GM21619 (cell line): ENCODE results near the gene CCT6B.
A peak's percentile ranks its signal among the peaks of the same experiment; 100 is the strongest.
"Not testable (repeated sequence)": the region's sequence is repeated elsewhere in the genome, so short reads cannot be mapped to it uniquely, and the experiment has no call there.

ENCODE experiments used
- ATAC-seq: cut with Tn5 transposase; IDR thresholded peaks from one replicate; pipeline ENCODE4 v1.9.1; 2021; ENCODE audit not compliant: unreplicated experiment

The CCT6B gene

DNA sequence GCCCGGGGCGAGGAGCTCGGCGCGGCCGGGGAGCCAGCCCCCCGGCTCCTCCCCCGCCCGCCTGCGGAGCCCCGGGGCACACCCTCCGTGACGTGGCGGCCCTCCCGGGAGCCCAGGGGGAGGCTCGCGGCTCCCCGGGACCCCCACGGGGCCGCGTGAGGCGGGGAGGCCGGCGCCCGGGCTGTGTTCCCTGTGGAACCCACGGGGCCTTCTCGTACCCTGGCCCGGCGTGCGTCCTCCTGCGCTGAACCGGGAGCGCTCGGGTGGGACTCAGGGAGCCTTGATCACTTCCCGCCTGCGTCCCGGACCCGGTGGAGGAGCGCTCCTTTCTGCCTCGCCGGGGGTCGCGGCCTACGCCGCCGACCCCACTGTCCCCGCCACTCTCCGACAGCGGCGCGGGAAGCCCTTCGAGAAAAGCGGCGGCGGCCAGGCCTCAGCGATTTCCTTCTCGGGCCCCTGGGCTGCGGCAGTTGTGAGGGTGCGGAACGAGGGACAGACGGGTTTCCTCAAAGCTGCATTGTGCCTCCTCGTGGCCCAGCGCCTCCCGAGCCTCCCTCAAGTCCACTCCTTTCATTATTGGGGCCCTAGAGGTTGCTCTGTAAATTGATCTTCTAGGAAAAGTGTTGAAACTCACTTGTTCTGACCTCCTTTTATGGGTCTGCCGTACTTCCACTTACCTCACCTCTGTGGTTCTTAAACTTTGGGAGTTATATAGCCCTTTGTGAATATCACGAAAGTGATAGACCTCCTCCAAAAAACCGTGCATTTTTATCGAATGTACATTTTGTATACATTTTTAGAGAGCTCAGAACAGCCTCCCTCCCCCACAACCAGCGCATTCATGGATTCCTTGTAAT lies 19.6 kb upstream of the CCT6B start:
- peak; percentile 74 for ATAC-seq

GRCh38 chr17:34980353-34980680 lies 19.1 kb upstream of the CCT6B start, which contains the start of gene LIG3:
LIG3 (plus strand) TSS chr17:34980512; CDS start chr17:34983006, 2,494 bp downstream.
- peak; percentile 74 for ATAC-seq

DNA sequence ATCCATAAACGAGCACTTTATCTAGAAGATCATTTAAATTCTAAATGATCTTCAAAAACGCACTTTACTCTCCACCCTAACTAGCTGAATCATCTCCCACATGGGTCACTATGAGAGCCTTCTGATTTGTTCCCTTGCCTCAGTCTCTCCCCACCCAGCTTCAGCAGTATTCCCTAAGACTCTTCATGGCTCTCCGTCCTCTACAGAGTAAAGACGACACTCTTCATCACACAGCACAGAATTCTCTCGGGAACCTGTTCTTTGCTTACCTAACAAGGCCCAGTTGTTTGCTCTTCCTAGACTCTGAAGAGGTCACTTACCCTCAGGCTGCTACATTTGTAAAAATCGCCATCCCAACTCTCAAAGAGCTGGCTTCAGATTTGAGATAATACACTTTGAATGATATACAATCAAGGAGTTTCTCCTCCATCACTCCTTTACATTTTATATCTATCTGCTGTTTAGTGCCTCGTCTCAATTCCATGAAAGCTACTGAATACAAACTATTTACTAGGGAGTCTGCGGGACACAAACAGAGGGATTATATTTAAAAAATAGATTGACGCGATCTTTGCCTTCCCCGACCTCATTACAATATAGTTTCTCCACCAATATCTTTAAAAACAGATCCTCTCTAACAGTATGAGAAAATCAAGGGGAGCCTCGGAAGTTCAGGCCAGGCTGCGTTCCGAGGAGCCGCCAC lies 18.5 kb upstream of the CCT6B start:
- no peak for ATAC-seq

- no peak for ATAC-seq
Observed at GRCh38 chr17:34979153-34979552, 17.9 kb upstream of the CCT6B start.

GRCh38 chr17:34974794-34975785 lies 13.8 kb upstream of the CCT6B start:
- no peak for ATAC-seq

- ATAC-seq, result no peak
Observed at GRCh38 chr17:34974179-34974578, 12.9 kb upstream of the CCT6B start.

- no peak for ATAC-seq
Observed at GRCh38 chr17:34958438-34958837, 2.8 kb downstream of the CCT6B start.

DNA sequence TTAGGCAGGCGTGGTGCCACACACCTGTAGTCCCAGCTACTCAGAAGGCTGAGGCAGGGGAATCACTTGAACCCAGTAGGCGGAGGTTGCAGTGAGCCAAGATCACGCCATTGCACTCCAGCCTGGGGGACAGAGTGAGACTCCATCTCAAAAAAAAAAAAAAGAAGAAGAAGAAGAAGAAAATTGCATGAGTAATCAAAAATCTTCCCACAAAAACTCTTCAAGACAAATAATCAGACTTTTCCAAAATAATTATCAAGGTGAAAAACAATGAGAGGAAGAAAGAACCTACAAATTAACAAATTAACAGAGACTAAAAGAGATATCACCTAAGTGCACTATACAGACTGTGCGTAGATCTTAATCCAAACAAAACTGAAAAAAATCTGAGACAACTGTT lies 10.5 kb downstream of the CCT6B start:
- not testable (repeated sequence) for ATAC-seq

DNA sequence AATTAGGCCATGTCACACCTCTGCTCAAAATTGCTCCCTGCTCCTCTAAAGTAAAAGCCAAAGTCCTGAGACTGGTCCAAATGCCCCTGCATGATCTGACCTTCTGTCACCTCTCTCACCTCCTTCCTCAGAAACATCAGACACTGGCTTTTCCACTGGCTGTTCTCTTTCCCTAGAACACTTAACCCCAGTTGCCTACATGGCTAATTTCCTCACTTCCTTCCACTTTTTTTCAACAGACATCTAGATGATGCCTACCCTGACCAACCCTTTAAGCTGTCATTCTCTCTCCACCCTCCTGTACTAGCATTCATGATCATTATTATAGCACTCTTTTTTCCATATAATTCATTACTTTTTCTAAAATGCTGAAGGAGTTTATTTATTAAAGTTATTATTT lies 31.0 kb downstream of the CCT6B start:
- no peak for ATAC-seq

GRCh38 chr17:34926661-34927060 lies 34.6 kb downstream of the CCT6B start:
- ATAC-seq, result no peak

DNA sequence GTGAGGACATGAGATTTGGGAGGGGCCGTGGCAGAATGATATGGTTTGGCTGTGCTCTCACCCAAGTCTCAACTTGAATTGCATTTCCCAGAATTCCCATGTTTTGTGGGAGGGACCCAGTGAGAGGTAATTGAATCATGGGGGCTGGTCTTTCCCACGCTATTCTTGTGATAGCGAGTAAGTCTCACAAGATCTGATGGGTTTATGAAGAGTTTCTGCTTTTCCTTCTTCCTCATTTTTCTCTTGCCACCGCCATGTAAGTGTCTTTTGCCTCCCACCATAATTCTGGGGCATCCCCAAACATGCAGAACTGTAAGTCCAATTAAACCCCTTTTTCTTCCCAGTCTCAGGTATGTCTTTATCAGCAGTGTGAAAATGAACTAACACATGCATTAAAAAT lies 40.6 kb downstream of the CCT6B start:
- no peak for ATAC-seq

DNA sequence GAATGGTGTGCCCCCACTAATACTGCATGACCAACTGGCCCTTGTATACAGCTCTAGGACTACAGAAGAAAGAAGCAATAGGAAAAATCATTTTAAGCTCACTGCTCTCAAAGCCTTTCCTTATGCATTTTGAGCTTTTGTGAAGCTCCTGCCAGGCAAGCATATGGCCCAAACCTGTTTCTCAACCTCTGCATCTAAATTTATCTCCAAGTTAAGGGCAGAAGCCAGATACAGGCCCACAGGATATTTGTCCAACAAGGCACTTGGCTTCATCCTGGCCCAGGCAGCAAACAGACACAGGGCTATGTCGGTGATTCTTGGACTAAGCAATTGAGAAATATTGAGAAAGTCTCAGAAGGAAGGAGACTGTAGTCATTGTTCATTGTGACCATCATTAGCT lies 43.9 kb downstream of the CCT6B start:
- no peak for ATAC-seq

GRCh38 chr17:34916120-34916519 lies 45.1 kb downstream of the CCT6B start:
- ATAC-seq, result no peak

DNA sequence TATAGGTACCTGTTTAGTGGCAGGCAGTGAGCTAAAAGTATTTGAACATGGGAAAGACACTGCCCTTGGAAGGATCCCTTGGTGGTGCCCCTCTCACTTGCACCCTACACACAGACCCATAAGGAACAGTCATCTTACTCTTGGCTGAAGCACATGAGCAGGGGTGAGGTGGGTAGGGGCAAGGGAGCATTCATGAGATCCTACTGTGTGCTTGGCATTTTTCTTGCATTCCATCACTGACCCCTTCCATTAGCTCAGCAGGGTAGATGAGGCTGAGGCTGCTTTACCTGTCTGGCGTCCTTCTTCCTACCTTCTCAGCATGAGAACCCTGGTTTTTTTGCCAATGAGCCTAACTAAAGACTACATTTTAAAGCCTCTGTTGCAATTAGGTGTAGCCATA lies 48.3 kb downstream of the CCT6B start:
- no peak for ATAC-seq

DNA sequence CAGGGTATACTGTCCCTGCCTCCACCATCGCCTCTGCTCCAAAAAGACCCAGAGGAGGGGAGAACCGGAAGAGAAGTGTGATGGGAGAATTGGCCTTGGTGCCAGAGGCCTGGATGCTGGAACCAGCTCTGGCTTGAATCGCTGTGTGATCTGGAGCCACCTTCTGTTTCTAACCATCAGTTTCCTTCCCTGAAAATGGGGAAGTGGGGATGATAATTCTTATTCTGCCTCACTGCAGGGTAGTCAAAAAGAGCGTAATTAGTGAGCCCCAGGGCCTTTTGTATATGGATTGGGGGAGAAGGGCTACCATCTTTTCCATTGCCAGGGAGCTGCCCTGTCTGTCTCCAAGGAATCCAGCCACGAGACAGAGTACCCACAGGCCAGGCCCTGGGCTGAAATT lies 52.2 kb downstream of the CCT6B start:
- ATAC-seq, result no peak

GRCh38 chr17:34902831-34903547 lies 58.3 kb downstream of the CCT6B start:
- no peak for ATAC-seq

DNA sequence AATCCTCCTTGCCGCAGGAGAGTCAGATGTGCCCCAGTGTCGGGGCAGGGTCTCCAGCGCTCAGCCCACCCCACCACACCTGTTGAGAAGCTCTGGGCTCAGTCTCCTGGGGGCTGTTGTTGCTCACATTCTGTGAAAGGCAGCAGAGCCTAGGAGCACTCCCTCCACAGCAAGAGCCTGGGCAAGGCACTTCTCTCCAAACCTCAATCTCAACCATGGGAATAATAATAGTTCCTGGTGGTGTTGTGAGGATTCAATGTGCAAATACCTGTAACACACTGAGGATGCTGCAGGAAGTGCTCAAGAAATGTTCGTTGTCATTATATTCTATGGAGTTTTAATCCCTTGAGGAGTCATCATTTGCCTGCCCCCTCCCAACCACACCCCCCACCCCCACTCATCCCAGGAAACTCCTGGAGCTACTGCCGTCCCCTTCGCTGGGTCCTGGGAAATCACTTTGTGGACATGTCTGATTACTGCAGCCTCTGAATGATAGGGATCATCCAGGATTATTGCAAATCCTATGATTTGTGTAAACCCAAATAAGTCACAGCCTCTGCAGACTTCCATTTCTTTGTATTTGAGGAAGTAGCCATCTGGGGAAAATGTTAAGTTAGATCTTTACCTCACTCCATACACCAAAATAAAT lies 61.5 kb downstream of the CCT6B start:
- ATAC-seq, result no peak

- no peak for ATAC-seq
Observed at GRCh38 chr17:34895383-34895782, 65.9 kb downstream of the CCT6B start.

- no peak for ATAC-seq
Observed at GRCh38 chr17:34894964-34895363, 66.3 kb downstream of the CCT6B start.
